ENCODE data around the gene RSBN1.

GRCh38 chr1:113821916-113822315, 9.6 kb upstream of the RSBN1 start:
- no peak for TF ChIP-seq ZNF274 (IDR thresholded peaks at IDR 0.05; ENCODE audit: low read depth, low read length)
- no peak for TF ChIP-seq YY1 (IDR thresholded peaks at IDR 0.05; ENCODE audit: insufficient read depth, insufficient read length)
- TF ChIP-seq SUZ12 (IDR thresholded peaks at IDR 0.05; ENCODE audit: extremely low read depth, insufficient read depth, insufficient read length): no peak
